Activated CD8-positive, alpha-beta memory T cell treated with anti-CD3 and anti-CD28 coated beads for 1 hour (primary cell): Measurements from ENCODE around the gene ZNF488.

ENCODE experiments used
- DNase-seq, 2 donors: peaks; one replicate each; pipeline ENCODE4 v3.0.0-alpha.2; 2020; ENCODE audit warnings: low read depth in 1 of 2; ENCODE audit errors: extremely low read depth in 1 of 2

The ZNF488 gene

DNA sequence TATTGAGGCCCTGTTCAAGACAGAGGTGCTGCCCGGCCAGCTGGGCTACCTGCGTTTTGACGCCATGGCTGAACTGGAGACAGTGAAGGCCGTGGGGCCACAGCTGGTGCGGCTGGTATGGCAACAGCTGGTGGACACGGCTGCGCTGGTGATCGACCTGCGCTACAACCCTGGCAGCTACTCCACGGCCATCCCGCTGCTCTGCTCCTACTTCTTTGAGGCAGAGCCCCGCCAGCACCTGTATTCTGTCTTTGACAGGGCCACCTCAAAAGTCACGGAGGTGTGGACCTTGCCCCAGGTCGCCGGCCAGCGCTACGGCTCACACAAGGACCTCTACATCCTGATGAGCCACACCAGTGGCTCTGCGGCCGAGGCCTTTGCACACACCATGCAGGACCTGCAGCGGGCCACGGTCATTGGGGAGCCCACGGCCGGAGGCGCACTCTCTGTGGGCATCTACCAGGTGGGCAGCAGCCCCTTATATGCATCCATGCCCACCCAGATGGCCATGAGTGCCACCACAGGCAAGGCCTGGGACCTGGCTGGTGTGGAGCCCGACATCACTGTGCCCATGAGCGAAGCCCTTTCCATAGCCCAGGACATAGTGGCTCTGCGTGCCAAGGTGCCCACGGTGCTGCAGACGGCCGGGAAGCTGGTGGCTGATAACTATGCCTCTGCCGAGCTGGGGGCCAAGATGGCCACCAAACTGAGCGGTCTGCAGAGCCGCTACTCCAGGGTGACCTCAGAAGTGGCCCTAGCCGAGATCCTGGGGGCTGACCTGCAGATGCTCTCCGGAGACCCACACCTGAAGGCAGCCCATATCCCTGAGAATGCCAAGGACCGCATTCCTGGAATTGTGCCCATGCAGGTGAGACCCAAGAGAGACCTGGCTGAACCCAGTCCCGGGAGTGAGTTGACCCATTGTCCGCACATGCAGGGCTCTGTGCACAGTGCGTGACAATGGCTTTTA, 33.1 kb downstream of the ZNF488 start:
- no peak for DNase-seq

DNA sequence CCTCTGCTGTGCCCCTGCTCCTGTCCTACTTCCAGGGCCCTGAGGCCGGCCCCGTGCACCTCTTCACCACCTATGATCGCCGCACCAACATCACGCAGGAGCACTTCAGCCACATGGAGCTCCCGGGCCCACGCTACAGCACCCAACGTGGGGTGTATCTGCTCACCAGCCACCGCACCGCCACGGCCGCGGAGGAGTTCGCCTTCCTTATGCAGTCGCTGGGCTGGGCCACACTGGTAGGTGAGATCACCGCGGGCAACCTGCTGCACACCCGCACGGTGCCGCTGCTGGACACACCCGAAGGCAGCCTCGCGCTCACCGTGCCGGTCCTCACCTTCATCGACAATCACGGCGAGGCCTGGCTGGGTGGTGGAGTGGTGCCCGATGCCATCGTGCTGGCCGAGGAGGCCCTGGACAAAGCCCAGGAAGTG, 34.1 kb downstream of the ZNF488 start:
- no peak for DNase-seq

DNA sequence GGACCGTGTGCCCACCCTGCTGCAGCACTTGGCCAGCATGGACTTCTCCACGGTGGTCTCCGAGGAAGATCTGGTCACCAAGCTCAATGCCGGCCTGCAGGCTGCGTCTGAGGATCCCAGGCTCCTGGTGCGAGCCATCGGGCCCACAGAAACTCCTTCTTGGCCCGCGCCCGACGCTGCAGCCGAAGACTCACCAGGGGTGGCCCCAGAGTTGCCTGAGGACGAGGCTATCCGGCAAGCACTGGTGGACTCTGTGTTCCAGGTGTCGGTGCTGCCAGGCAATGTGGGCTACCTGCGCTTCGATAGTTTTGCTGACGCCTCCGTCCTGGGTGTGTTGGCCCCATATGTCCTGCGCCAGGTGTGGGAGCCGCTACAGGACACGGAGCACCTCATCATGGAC, 34.6 kb downstream of the ZNF488 start:
- no peak for DNase-seq

DNA sequence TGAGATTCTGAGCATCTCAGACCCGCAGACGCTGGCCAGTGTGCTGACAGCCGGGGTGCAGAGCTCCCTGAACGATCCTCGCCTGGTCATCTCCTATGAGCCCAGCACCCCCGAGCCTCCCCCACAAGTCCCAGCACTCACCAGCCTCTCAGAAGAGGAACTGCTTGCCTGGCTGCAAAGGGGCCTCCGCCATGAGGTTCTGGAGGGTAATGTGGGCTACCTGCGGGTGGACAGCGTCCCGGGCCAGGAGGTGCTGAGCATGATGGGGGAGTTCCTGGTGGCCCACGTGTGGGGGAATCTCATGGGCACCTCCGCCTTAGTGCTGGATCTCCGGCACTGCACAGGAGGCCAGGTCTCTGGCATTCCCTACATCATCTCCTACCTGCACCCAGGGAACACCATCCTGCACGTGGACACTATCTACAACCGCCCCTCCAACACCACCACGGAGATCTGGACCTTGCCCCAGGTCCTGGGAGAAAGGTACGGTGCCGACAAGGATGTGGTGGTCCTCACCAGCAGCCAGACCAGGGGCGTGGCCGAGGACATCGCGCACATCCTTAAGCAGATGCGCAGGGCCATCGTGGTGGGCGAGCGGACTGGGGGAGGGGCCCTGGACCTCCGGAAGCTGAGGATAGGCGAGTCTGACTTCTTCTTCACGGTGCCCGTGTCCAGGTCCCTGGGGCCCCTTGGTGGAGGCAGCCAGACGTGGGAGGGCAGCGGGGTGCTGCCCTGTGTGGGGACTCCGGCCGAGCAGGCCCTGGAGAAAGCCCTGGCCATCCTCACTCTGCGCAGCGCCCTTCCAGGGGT, 35.2 kb downstream of the ZNF488 start:
- no peak for DNase-seq

DNA sequence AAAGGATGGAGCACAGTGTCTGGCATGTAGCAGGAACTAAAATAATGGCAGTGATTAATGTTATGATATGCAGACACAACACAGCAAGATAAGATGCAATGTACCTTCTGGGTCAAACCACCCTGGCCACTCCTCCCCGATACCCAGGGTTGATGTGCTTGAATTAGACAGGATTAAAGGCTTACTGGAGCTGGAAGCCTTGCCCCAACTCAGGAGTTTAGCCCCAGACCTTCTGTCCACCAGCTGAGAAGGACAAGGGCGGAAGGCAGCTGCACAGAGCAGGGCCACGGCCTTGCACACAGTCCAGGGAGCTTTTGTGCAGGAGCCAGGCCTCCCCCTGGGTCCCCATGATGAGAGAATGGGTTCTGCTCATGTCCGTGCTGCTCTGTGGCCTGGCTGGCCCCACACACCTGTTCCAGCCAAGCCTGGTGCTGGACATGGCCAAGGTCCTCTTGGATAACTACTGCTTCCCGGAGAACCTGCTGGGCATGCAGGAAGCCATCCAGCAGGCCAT, 35.9 kb downstream of the ZNF488 start, which contains the start of gene RBP3:
TSS of gene RBP3 (plus strand) at position 226 of the 514 bp plus-strand sequence. CDS start at position 348, 122 bp downstream.
- no peak for DNase-seq

DNA sequence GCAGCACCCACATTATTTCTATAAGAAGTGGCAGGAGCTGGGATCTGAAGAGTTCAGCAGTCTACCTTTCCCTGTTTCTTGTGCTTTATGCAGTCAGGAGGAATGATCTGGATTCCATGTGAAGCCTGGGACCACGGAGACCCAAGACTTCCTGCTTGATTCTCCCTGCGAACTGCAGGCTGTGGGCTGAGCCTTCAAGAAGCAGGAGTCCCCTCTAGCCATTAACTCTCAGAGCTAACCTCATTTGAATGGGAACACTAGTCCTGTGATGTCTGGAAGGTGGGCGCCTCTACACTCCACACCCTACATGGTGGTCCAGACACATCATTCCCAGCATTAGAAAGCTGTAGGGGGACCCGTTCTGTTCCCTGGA, 36.8 kb downstream of the ZNF488 start:
- DNase-seq, result no peak

DNA sequence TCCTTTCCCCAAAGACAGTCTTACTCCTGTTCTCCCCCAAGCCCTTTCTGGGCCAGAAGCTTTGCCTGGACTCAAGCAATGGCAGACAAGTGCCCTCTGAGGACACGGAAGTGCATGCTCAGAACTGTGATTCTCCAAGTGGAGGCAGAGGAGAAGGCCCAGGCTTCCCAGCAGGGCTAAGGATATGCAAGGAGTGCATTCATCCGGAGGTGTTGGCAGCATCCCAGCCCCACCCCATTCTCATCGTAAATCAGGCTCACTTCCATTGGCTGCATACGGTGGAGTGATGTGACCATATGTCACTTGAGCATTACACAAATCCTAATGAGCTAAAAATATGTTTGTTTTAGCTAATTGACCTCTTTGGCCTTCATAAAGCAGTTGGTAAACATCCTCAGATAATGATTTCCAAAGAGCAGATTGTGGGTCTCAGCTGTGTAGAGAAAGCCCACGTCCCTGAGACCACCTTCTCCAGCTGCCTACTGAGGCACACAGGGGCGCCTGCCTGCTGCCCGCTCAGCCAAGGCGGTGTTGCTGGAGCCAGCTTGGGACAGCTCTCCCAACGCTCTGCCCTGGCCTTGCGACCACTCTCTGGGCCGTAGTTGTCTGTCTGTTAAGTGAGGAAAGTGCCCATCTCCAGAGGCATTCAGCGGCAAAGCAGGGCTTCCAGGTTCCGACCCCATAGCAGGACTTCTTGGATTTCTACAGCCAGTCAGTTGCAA, 37.4 kb downstream of the ZNF488 start:
- DNase-seq, result no peak

DNA sequence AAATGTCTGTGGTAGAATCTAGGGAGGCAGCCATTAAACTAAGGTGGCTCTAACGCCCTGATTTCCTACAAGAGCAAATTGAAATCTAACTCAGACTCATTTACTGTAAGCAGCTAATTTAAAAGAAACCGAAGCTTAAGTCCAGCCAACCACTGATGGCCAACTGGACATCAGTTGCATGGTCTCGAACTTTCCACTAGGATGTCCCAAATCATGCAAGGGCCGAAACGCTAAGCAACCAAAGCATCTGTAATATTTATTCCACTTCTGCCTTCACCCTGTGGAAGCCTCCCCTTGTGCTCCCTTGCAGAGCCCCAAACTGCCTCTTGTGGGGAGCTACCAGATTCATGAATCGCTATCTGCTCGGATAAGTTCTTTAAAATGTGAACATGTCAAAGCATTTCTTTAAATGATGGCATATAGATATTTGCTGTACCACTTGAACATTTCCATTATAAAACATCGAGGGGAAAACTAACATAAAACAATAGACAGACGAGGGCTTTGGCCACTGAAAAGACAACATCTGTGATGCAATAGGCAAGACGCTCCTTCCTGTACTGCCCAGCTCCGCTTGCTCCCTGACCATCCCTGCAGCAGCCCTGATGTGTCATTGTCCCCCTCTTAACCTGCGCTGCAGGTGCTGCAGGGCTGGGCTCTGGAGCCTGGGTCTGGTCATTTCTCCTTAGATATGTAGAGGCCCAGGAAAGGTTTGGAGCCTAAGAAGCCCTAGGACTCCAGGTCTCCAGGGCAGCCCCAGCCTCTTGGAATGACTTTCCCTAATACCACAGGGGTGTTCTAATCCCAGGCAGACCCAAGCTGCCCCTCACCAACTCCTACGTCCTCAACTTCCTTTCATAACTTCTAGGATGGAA, 38.9 kb downstream of the ZNF488 start:
- no peak for DNase-seq

DNA sequence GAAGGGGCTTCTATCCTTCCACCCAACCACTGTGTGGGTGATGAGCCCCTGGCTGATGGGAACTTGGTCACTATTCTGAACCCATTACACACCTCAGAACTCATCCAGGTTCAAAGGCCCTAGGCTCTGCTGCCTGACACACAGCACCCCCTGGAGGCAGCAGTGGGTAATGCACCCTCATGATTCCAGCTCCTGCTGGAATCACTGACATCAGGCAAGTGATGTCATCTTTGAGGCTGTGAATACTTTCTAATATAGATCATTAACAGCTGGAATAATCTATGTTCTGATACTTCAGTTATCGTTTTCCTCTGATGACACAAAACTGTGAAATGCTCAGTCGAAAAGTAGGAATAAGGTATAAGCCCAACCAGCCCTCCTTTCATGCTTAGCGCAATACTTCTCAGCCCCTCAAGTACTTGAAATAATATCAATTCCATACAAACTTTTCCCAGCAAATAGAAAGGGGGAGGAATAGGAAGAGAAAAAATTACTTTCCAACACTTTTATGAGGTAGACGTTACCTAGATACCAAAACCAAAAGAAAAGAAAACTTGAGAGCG, 43.4 kb downstream of the ZNF488 start:
- DNase-seq, result peak; percentile 11 to 48

DNA sequence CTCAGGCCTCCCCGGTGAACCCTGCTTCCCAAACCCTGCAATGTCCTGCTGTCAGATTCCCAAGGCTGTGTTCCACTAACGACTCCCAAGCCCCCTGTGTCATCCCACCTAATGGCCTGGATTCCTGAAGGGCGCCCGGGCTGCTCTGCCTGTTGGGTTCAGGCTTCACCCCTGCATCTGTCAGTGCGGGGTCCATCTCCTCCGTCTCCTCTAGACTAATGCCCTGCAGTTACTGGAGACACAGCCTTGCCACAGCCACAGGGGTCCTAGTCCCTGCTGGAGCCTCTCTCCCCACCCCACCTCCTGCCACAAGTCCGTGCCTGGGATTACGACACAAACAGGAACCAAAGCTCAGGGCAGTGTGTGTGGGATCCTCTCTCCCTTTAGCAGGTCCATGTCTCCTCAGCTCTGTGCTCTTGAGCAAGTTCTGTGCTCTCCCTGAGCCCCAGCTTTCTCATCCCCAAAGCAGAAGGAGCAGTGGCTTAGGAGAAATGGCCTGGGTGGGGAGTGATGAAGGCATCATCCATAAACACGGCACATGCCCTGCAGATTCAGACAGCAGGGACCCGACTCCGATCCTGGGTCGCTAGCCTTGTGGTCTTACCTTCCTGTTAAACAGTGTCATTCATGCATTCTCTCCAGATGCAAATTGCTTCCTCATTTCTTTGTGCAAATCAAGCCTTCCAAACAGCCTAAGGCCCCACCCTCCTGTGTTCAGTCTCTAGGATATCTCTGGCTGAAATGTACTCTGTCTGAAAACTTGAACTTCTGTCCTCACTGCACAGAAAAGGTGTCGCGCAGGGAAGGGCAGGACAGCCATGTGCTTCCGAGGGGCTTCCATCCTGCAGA, 44.1 kb downstream of the ZNF488 start:
- no peak for DNase-seq

DNA sequence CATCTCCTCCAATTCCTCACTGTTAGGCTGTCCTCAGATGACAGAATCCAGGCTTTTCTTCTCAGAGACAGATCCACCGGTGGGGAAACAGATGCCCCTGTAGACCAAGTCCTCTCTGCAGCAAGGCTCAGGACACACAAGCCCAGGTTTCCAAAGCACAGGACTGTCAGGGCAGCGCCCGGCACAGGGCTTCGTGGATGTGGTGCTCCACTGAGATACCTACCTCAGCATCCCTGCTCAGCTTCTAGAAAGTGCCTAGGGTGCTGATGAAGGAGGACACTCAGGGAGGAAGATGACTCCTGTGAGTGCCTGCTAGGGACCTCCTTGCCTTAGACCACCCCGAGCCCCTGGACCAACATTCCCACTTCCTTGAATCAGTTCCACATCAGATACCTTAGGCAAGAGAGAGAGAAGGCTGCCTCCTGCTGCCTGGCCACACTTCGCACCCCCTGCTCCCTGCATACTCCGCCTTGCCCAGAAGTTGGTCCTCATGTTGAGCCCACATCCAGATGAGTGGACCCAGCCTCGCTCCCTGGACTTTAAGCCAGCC, 44.8 kb downstream of the ZNF488 start:
- DNase-seq, result no peak

DNA sequence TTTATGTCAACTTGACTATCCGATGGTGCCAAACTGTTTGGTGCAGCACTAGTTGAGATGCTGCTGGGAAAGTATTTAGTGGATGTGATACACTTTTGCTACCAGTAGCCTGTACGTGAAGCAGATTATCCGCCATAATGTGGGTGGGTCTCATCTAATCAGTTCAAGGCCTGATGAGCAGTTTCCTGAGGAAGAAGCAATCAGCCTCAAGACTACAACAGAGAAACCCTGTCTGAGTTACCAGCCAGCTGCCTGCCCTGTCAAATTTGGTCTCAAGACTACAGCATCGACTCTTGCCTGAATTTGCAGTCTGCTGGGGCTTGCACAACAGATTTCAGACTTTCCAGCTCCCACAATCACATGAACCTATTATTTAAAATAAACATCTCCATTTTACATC, 46.8 kb downstream of the ZNF488 start:
- no peak for DNase-seq

DNA sequence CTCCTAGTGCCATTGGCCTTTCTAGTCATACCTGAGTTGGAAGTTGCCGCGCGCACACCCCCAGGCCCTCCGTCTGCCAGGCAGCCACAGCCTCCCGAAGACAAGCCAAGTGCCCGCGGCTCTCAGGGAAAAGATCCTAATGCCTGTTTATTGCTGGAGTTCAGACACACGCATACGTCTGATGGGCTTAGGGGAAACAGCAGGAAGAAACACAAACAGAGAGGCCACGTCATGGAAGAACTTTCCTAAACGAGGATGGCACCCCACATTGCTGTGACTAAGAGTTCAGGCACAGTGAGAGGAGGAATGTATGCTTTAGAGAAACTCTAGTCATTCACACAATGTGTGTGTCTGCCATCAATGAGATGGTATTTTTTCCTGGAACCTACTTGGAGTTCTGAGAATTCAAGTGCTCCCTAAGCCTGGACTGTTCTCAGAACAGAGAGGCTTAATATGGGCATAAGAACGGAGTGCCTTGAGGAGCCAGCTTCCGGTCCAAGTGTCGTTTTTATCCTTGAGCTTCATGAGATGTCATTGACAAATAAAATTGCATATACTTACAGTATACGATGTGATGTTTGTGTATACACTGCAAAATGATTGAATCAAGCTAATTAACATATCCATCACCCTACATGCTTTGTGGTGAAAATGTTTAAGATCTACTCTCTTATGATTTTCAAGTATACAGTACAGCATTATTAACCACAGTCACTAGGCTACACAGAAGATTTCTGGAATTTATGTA, 47.5 kb downstream of the ZNF488 start:
- DNase-seq, result no peak

DNA sequence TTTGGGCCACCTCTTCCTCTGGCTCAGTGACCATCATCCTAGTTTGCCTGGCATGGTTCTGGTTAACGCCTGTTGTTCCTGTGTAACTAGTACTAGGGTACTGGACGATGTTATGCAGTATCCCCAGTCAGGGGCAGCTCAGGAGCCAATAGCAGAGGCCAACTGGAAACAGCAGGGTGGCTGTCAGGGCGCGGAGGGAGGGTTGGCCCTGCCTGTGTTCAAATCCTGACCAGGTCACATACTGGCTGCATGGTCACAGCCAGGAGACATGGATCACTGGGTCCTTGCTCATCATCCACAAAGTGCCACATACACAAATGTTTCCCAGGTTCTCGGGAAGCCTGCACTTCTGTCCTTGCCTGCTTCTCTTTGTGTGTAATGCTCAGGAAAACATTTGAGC, 48.2 kb downstream of the ZNF488 start:
- DNase-seq, result no peak

DNA sequence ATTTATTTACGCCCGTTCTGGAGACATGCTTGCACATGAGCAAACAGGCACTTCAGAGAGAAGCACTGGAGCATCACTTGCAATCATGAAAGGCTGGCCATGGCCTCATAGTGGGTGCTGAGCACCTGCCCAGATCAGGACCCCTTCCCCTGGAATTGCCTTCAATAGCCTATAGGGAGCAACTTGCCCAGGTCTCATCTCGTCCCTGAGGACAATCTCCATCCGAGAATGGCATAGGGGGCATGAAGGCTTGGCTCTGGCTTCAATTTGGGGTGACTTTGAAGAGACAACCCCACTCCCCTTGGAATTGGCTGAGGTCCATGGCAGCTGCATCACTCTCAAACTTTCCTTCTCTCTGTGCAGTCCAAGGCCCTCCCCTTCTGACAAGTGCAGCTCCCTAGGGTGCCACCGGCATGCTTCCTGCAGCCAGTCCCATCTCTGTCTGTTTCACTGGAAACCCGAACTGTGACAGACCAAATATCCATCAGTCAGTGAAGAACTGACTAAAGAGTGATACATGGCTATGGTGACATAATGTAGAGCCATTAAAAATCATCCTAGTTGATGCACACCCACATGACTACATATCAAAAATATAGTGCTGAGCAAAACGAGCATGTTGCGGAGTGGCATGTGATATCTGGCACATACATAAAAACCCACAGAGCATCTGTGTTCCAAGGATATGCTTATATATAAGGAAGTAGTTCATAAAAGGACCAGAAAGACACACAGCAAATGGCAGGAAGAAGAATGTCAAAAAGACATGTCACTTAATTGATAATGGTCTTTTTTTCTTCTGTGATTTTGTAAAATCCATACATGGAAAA, 49.4 kb downstream of the ZNF488 start:
- no peak for DNase-seq

DNA sequence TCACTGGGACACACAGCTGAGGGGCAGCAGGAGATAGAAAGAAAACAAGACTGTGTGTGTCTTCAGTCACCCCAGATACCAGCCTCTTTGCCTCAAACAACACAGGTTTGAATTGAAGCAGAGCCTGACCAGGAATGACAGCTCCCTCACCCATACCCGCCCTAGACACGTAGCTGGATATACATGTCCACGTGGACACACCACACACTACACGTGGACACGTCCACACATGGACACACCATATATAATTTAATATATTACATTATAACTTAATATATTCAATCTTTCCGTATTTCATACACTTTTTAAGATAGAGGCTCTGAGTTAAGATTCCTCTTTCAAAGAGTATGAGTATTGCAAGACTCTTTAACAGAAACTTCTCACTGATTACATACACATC, 50.6 kb downstream of the ZNF488 start:
- DNase-seq, result no peak

DNA sequence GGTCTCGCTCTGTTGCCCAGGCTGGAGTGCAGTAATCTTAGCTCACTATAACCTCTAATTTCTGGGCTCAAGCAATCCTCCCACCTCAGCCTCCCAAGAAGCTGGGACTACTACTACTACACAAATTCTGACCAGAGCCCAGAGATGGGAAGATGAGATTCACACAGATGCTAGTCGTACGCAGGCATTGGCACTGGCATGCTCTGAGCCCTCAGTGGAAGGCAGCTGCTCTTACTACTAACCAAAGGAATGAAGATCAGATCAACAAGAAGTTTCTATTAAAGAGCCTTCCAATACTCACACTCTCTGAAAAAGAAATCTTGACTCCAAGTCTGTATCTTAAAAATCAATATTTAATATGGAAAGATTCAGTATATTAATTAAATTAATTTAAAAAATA, 51.1 kb downstream of the ZNF488 start:
- DNase-seq, result no peak
